GM18909 (cell line): Measurements from ENCODE around the gene ATP5ME.
"Not testable (repeated sequence)": the region's sequence is repeated elsewhere in the genome, so short reads cannot be mapped to it uniquely, and the experiment has no call there.

Source experiments
- ATAC-seq: cut with Tn5 transposase; IDR thresholded peaks from one replicate; pipeline ENCODE4 v1.9.1; 2021; ENCODE audit warnings: mild to moderate bottlenecking; ENCODE audit not compliant: unreplicated experiment, poor library complexity

Gene ATP5ME

GRCh38 chr4:674172-675035 is at the start of gene ATP5ME, which contains the start of gene MYL5:
Gene ATP5ME, minus strand, starts transcription at chr4:674276. Its CDS starts 29 bp downstream, at chr4:674247.
Gene MYL5, plus strand, starts transcription at chr4:674542. Its CDS starts 3,485 bp downstream, at chr4:678027.
- peak; percentile 81 for ATAC-seq

- ATAC-seq, result no peak
These were observed 48.8 kb upstream of the ATP5ME start for GRCh38 chr4:722851-723360.

- no peak for ATAC-seq
These were observed 48.2 kb upstream of the ATP5ME start for GRCh38 chr4:722169-722725.

- no peak for ATAC-seq
These were observed 47.4 kb upstream of the ATP5ME start for GRCh38 chr4:721261-722168.

- no peak for ATAC-seq
These were observed 46.2 kb upstream of the ATP5ME start for GRCh38 chr4:720111-720860.

GRCh38 chr4:718460-718859 is 44.4 kb upstream of the ATP5ME start:
- no peak for ATAC-seq

GRCh38 chr4:717601-718320 is 43.7 kb upstream of the ATP5ME start:
- no peak for ATAC-seq

- ATAC-seq, result no peak
These were observed 40.0 kb upstream of the ATP5ME start for GRCh38 chr4:714087-714486.

- ATAC-seq, result no peak
These were observed 39.0 kb upstream of the ATP5ME start for GRCh38 chr4:712916-713632.

GRCh38 chr4:712093-712492 is 38.0 kb upstream of the ATP5ME start:
- no peak for ATAC-seq

- no peak for ATAC-seq
These were observed 36.8 kb upstream of the ATP5ME start for GRCh38 chr4:710916-711315.

- ATAC-seq, result no peak
These were observed 36.0 kb upstream of the ATP5ME start for GRCh38 chr4:710116-710515.

GRCh38 chr4:709348-709747 is 35.3 kb upstream of the ATP5ME start:
- ATAC-seq, result no peak

GRCh38 chr4:708631-708933 is 34.5 kb upstream of the ATP5ME start:
- ATAC-seq, result no peak

GRCh38 chr4:707929-708630 is 34.0 kb upstream of the ATP5ME start:
- no peak for ATAC-seq

GRCh38 chr4:706834-707598 is 32.9 kb upstream of the ATP5ME start:
- ATAC-seq, result no peak

GRCh38 chr4:706083-706633 is 32.1 kb upstream of the ATP5ME start:
- not testable (repeated sequence) for ATAC-seq
